Common myeloid progenitor, CD34-positive (primary cell): ENCODE data around the gene TBXAS1.

Source experiments
- CTCF ChIA-PET: fragments of 350-600 bp; sonication (Branson Sonifier 250); formaldehyde crosslinking; loops from one replicate; lab custom pipeline; 2021; ENCODE audit warnings: antibody characterized with exemption; lab: Charles Lee
- POLR2A ChIA-PET: fragments of 350-600 bp; sonication (Branson Sonifier 250); formaldehyde crosslinking; loops from one replicate; lab custom pipeline; 2021; ENCODE audit warnings: antibody characterized with exemption; lab: Charles Lee
- DNase-seq, 3 donors: peaks; one replicate each; pipeline versions ENCODE4 v3.0.0 to v3.0.0-alpha.2; 2013
- H3K27ac ChIP-seq, 2 experiments: 1 replicate in 1 of 2; 2 replicates in 1 of 2; pipeline ENCODE4 v1.7.0; 2013; ENCODE audit warnings: inconsistent platforms in 2 of 2, low read length in 2 of 2, mild to moderate bottlenecking in 2 of 2, low read depth in 1 of 2, moderate library complexity in 1 of 2; ENCODE audit not compliant: severe bottlenecking in 2 of 2, insufficient read depth in 1 of 2, poor library complexity in 1 of 2
- H3K27me3 ChIP-seq, 5 experiments: replicated peaks in 2 of 5; 1 replicate in 3 of 5; 2 replicates in 2 of 5; pipeline versions ENCODE4 v1.6.1 to v1.7.0; 2013; ENCODE audit warnings: low read length in 4 of 5, mild to moderate bottlenecking in 2 of 5, moderate library complexity in 2 of 5, inconsistent platforms in 1 of 5; ENCODE audit not compliant: insufficient read depth in 5 of 5, control insufficient read depth in 4 of 5
- H3K36me3 ChIP-seq, 4 experiments: 1 replicate in 2 of 4; 2 replicates in 2 of 4; pipeline versions ENCODE4 v1.6.1 to v1.7.0; 2013; ENCODE audit warnings: low read length in 3 of 4, control low read depth in 1 of 4, mild to moderate bottlenecking in 1 of 4; ENCODE audit not compliant: control insufficient read depth in 4 of 4, insufficient read depth in 4 of 4
- H3K4me1 ChIP-seq, 4 experiments: 1 replicate in 3 of 4; 2 replicates in 1 of 4; pipeline versions ENCODE4 v1.6.1 to v1.7.1; 2013; ENCODE audit warnings: low read length in 3 of 4, mild to moderate bottlenecking in 3 of 4, control low read depth in 1 of 4, inconsistent platforms in 1 of 4, moderate library complexity in 1 of 4; ENCODE audit not compliant: control insufficient read depth in 4 of 4, insufficient read depth in 4 of 4; ENCODE audit errors: control extremely low read depth in 1 of 4
- H3K4me3 ChIP-seq, 7 experiments: 1 replicate in 4 of 7; 2 replicates in 3 of 7; pipeline versions ENCODE4 v1.5.1 to v1.7.0; 2013; ENCODE audit warnings: mild to moderate bottlenecking in 7 of 7, low read length in 6 of 7, moderate library complexity in 6 of 7, inconsistent platforms in 2 of 7, low read depth in 2 of 7, control low read depth in 1 of 7; ENCODE audit not compliant: insufficient read depth in 4 of 7, control insufficient read depth in 1 of 7; ENCODE audit errors: extremely low read depth in 1 of 7
- H3K9me3 ChIP-seq, 5 experiments: 1 replicate in 4 of 5; 2 replicates in 1 of 5; pipeline versions ENCODE4 v1.6.1 to v1.7.1; 2013; ENCODE audit warnings: low read length in 4 of 5, mild to moderate bottlenecking in 2 of 5, inconsistent platforms in 1 of 5, low read depth in 1 of 5, moderate library complexity in 1 of 5; ENCODE audit not compliant: control insufficient read depth in 4 of 5, insufficient read depth in 2 of 5; ENCODE audit errors: control extremely low read depth in 1 of 5
- WGBS: methylation state at CpG from one replicate; pipeline ENCODE4 v1.1.5; 2013; ENCODE audit not compliant: insufficient coverage; 5-methylcytosine and 5-hydroxymethylcytosine counted together

Gene TBXAS1

GRCh38 chr7:140067052-140067451, 238.0 kb downstream of the TBXAS1 start:
- ChIA-PET CTCF (no interaction called here), POLR2A (no interaction called here)
- H3K4me3 ChIP-seq: no peak overlapping the region
- H3K9me3 ChIP-seq: peaks cover 0 to 12% (median 4%) of the 10 kb centered on the region in 5 experiments
- DNase-seq: no peak
- WGBS: no CpG with 5 or more reads among the region's 2 CpGs
- no peaks in the 10 kb centered on the region for H3K27me3 ChIP-seq
- H3K27ac ChIP-seq: no peak overlapping the region
- no peaks in the 10 kb centered on the region for H3K36me3 ChIP-seq
- H3K4me1 ChIP-seq: peaks cover 0 to 4% (median 3%) of the 10 kb centered on the region in 4 experiments

GRCh38 chr7:140068033-140068432, 239.0 kb downstream of the TBXAS1 start:
- Histone ChIP-seq H3K27me3 (no peaks in the 10 kb centered on the region), H3K4me3 (no peak overlapping the region), H3K27ac (no peak overlapping the region), H3K9me3 (peaks cover 0 to 12% (median 4%) of the 10 kb centered on the region in 5 experiments), H3K36me3 (no peaks in the 10 kb centered on the region), H3K4me1 (peaks cover 0 to 4% (median 0%) of the 10 kb centered on the region in 4 experiments)
- ChIA-PET POLR2A (no interaction called here), CTCF (no interaction called here)
- DNase-seq: no peak
- no CpG with 5 or more reads among the region's 2 CpGs for WGBS

- WGBS: 93% methylated on average over 3 of the region's 4 CpGs
- POLR2A ChIA-PET: no interaction called here
These were observed 240.4 kb downstream of the TBXAS1 start for GRCh38 chr7:140069298-140069949.

More at GRCh38 chr7:140069298-140069949, 240.4 kb downstream of the TBXAS1 start:
- Histone ChIP-seq H3K27me3 (no peaks in the 10 kb centered on the region), H3K27ac (no peak overlapping the region), H3K36me3 (no peaks in the 10 kb centered on the region), H3K9me3 (peaks cover 0 to 12% (median 4%) of the 10 kb centered on the region in 5 experiments), H3K4me1 (no peaks in the 10 kb centered on the region), H3K4me3 (no peak overlapping the region)
- no peak for DNase-seq
- CTCF ChIA-PET: no interaction called here
